PFSK-1 (cell line): Measurements from ENCODE around the gene SND1.
A peak's percentile ranks its signal among the peaks of the same experiment; 100 is the strongest.

Source experiments
- FOXP2 ChIP-seq: optimal IDR thresholded peaks from 2 replicates; pipeline ENCODE3; 2011; ENCODE audit warnings: borderline replicate concordance, control low read depth, inconsistent platforms; ENCODE audit not compliant: insufficient read depth; ENCODE audit errors: extremely low read length, extremely low read depth
- POLR2AphosphoS5 ChIP-seq: IDR thresholded peaks from 2 replicates; pipeline ENCODE4 v1.6.1; 2012; ENCODE audit warnings: low read depth, mild to moderate bottlenecking, control low read depth, low read length, moderate library complexity
- SIN3A ChIP-seq: IDR thresholded peaks from 2 replicates; pipeline ENCODE4 v1.6.1; 2012; ENCODE audit warnings: mild to moderate bottlenecking, low read length, moderate library complexity, borderline replicate concordance; ENCODE audit not compliant: insufficient read depth
- TAF1 ChIP-seq: IDR thresholded peaks from 2 replicates; pipeline ENCODE4 v1.6.1; 2012; ENCODE audit warnings: low read length, control low read depth, borderline replicate concordance; ENCODE audit not compliant: insufficient read depth
- TF ChIP-seq, protein P1 (sequence below), 2 experiments: IDR thresholded peaks; 2 replicates each; pipeline versions ENCODE4 v1.6.1 to v1.8.0; 2011 to 2012; ENCODE audit warnings: low read depth in 2 of 2, low read length in 2 of 2, control low read depth in 1 of 2, inconsistent platforms in 1 of 2, mild to moderate bottlenecking in 1 of 2, moderate library complexity in 1 of 2; ENCODE audit not compliant: insufficient read depth in 1 of 2

SND1 gene

DNA sequence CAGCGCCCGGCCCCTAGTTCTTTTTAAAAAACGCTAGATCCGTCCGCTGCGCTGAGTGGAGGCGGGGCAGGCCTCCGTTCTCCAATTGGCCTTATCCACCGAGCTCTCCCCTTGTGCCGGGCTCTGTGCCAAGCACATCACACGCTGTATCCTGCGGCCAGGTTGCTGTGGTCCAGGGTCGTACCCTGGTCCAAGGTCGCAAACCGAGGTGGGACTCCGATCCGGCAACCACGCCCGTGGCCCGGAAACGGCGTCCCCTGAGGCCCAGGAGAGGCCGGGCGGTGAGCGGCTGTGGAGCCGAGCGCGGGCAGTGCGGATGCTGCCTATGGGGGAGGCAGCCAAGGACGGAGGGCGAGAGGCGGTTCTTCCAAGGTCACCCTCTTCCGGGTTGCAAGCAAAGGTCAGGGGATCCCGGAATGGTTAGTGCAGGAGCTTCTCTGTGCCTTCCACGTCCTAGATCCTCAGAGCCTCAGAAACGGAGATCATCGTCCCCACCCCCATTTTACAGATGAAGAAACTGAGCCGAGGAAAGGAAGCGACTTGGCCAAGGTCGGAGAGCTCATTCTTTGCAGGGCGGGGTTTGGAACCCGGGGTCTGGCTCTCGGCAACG lies 451.6 kb downstream of the SND1 start:
- TF ChIP-seq SIN3A, result no peak
- no peak for TF ChIP-seq TAF1
- TF ChIP-seq FOXP2, result peak; percentile 67

DNA sequence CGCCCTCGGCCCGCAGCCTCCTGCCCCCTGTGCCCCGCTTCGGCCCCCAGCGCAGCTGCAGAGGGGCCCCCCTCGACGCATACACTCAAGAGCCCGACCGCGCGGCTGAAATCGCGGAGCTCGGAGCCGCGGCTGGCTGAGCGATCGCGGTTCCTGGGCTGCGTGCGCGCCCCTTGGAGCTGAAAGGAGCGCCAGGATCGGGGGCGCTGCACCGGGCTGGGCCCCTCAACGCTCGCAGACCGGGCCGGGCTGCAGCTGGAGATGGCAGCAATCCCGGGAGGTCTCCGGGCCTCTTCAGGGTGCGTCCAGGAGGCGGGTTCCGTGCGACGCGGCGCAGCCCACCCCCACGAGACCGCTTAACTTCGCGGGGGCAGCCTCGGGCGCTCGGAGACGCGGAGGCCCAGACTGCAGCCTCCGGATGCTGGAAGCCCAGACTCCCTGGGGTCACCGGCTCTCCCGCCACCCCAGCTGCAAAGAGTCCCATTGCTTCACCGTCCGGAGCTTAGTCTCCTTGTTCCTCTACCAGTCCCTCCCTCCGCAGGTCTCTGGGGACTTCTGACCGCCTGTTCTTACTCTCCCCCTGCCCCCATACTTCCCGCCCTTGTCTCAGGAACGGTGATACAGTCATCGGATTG lies 452.2 kb downstream of the SND1 start:
- TF ChIP-seq SIN3A (no peak), TAF1 (no peak)
- TF ChIP-seq, protein P1, sequence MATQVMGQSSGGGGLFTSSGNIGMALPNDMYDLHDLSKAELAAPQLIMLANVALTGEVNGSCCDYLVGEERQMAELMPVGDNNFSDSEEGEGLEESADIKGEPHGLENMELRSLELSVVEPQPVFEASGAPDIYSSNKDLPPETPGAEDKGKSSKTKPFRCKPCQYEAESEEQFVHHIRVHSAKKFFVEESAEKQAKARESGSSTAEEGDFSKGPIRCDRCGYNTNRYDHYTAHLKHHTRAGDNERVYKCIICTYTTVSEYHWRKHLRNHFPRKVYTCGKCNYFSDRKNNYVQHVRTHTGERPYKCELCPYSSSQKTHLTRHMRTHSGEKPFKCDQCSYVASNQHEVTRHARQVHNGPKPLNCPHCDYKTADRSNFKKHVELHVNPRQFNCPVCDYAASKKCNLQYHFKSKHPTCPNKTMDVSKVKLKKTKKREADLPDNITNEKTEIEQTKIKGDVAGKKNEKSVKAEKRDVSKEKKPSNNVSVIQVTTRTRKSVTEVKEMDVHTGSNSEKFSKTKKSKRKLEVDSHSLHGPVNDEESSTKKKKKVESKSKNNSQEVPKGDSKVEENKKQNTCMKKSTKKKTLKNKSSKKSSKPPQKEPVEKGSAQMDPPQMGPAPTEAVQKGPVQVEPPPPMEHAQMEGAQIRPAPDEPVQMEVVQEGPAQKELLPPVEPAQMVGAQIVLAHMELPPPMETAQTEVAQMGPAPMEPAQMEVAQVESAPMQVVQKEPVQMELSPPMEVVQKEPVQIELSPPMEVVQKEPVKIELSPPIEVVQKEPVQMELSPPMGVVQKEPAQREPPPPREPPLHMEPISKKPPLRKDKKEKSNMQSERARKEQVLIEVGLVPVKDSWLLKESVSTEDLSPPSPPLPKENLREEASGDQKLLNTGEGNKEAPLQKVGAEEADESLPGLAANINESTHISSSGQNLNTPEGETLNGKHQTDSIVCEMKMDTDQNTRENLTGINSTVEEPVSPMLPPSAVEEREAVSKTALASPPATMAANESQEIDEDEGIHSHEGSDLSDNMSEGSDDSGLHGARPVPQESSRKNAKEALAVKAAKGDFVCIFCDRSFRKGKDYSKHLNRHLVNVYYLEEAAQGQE (IDR thresholded peaks at IDR 0.05; ENCODE audit: insufficient read depth in 1 of 2, low read depth in 2 of 2, low read length in 2 of 2), result no peak

DNA sequence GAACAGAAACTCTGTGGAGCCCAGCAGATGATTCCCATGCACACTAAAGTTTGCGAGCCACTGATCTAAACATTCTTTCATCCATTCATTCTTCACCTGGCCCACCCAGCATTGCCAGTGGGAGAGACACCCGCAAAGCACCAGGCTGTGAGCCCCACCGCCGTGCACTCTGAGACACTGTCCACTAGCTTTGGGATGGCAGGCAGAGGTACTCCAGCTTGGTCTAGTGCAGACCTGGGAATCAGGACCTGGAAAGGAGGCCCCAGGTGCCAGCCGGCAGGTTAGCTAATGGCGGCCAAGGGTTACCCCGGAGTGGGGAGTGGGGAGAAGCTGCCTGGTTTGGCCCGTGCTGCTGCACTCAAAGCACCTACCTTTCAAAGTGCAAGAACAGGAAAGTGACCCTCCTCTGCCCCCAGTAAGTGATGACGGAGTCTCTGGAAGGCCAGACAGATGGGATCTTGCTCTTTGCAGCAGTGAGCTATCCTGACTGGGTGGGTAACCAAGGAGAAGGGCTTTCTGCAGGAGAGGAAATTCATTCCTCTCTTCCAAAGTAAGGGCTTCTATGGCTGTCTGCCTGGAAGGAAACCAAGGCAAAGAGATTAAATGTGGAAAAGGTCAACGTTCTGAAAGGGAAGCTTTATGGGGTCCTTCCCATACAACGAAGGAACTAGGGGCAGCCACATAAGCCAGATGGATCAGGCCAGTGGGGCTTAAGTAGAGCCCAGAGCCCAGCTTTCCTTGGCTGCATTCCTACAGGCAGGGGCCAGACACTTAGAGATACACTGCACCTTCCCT lies 453.4 kb downstream of the SND1 start:
- TF ChIP-seq FOXP2 (no peak), POLR2AphosphoS5 (no peak), TAF1 (no peak), SIN3A (no peak)
- TF ChIP-seq, protein P1 (IDR thresholded peaks at IDR 0.05; ENCODE audit: insufficient read depth in 1 of 2, low read depth in 2 of 2, low read length in 2 of 2), result no peak

DNA sequence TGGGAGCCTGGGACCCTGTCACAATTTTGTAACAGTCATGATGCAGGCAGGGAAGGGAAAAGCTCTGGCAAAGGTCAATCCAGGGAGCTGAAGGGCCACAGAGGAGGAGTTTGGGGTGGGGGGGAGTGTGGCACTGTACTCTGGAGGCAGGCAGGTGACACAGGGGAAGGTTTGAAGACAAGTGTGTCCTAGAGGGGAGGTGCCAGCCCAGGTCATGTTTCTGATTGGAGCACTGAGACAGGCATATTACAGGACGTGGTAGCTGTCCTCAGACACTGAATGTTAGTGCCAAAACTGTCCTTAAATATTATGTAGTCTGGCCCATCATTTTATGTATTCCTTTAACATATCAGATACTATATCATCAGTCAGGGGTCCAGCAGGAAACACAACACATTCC lies 454.8 kb downstream of the SND1 start:
- TF ChIP-seq POLR2AphosphoS5 (no peak), TAF1 (no peak), FOXP2 (no peak), SIN3A (no peak)
- TF ChIP-seq, protein P1 (IDR thresholded peaks at IDR 0.05; ENCODE audit: insufficient read depth in 1 of 2, low read depth in 2 of 2, low read length in 2 of 2), result no peak

DNA sequence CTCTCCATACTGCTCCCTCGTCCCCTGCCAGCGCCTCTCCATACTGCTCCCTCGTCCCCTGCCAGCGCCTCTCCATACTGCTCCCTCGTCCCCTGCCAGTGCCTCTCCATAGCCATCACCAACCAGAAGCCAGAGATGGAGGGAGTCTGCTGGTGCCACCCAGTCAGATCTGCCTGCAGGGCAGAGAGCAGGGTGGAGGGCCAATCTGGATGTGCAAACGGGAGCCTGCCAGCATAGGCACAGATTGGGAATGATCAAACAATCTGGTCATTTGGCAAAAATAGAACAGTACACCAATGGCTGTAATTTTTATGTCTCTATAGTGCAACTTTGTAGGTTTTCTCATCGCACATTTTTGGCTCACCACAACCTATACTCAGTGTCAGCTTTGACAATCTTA lies 456.1 kb downstream of the SND1 start:
- TF ChIP-seq POLR2AphosphoS5 (no peak), FOXP2 (no peak), TAF1 (no peak), SIN3A (no peak)
- TF ChIP-seq, protein P1 (IDR thresholded peaks at IDR 0.05; ENCODE audit: insufficient read depth in 1 of 2, low read depth in 2 of 2, low read length in 2 of 2), result no peak
